Measurements from ENCODE around the gene ISOC1.

Gene ISOC1

DNA sequence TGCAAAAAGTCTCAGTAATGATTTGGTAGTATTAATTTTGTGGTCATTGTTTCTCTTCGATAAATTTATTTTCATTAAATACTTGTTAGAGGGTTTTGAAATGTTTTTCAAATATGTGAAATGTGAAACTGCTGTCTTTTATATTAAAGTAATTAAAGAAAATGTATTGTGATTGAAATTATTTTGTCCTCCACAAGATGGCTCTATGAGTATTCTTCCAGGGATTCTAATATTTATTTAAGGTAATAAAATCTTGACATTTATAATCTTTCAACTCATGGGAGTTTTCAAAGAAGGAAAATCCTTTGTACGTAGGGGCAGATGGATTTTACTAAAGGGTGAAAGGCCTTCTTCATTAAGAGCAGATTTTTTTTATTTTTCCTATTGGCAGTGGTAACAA lies 19.3 kb downstream of the ISOC1 start:
- Histone ChIP-seq H3K9me3 (ENCODE audit: control insufficient read depth, insufficient read depth, low read length) (no peaks in the 10 kb centered on the region), H3K4me2 (ENCODE audit: low read length) (no peak overlapping the region), H3K4me1 (ENCODE audit: control insufficient read depth, low read length) (no peaks in the 10 kb centered on the region), H3K27ac (ENCODE audit: low read depth, low read length) (no peak overlapping the region), H3K27me3 (ENCODE audit: control insufficient read depth, low read length) (no peaks in the 10 kb centered on the region), H4K20me1 (ENCODE audit: control insufficient read depth, insufficient read depth, low read depth, low read length) (no peaks in the 10 kb centered on the region), H3K79me2 (ENCODE audit: control insufficient read depth, low read length) (no peaks in the 10 kb centered on the region), H3K36me3 (ENCODE audit: control insufficient read depth, low read length) (peaks cover 6% of the 10 kb centered on the region; the same call in 1 of the 2 replicates), H3F3A (ENCODE audit: control insufficient read depth, insufficient read depth) (no peaks in the 10 kb centered on the region), H3K4me3 (ENCODE audit: low read length) (no peak overlapping the region), H3K9me2 (replicated peaks; ENCODE audit: control insufficient read depth, low read length) (no peaks in the 10 kb centered on the region)
- TF ChIP-seq, protein P1, sequence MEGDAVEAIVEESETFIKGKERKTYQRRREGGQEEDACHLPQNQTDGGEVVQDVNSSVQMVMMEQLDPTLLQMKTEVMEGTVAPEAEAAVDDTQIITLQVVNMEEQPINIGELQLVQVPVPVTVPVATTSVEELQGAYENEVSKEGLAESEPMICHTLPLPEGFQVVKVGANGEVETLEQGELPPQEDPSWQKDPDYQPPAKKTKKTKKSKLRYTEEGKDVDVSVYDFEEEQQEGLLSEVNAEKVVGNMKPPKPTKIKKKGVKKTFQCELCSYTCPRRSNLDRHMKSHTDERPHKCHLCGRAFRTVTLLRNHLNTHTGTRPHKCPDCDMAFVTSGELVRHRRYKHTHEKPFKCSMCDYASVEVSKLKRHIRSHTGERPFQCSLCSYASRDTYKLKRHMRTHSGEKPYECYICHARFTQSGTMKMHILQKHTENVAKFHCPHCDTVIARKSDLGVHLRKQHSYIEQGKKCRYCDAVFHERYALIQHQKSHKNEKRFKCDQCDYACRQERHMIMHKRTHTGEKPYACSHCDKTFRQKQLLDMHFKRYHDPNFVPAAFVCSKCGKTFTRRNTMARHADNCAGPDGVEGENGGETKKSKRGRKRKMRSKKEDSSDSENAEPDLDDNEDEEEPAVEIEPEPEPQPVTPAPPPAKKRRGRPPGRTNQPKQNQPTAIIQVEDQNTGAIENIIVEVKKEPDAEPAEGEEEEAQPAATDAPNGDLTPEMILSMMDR (IDR thresholded peaks at IDR 0.05; ENCODE audit: low read depth, low read length, poor library complexity, severe bottlenecking) = no peak
- no peak for TF ChIP-seq EZH2phosphoT487 (IDR thresholded peaks at IDR 0.05; ENCODE audit: borderline replicate concordance, low read length)

GRCh38 chr5:129114539-129115193 lies 20.1 kb downstream of the ISOC1 start:
- Histone ChIP-seq H3K79me2 (ENCODE audit: control insufficient read depth, low read length) (no peaks in the 10 kb centered on the region), H3F3A (ENCODE audit: control insufficient read depth, insufficient read depth) (no peaks in the 10 kb centered on the region), H3K9me3 (ENCODE audit: control insufficient read depth, insufficient read depth, low read length) (no peaks in the 10 kb centered on the region), H3K27ac (ENCODE audit: low read depth, low read length) (no peak overlapping the region), H3K4me1 (ENCODE audit: control insufficient read depth, low read length) (no peaks in the 10 kb centered on the region), H3K27me3 (ENCODE audit: control insufficient read depth, low read length) (no peaks in the 10 kb centered on the region), H3K9me2 (replicated peaks; ENCODE audit: control insufficient read depth, low read length) (no peaks in the 10 kb centered on the region), H3K36me3 (ENCODE audit: control insufficient read depth, low read length) (peaks cover 3% of the 10 kb centered on the region; the same call in 1 of the 2 replicates), H4K20me1 (ENCODE audit: control insufficient read depth, insufficient read depth, low read depth, low read length) (no peaks in the 10 kb centered on the region), H3K4me2 (ENCODE audit: low read length) (no peak overlapping the region), H3K4me3 (ENCODE audit: low read length) (no peak overlapping the region)
- TF ChIP-seq EZH2phosphoT487 (IDR thresholded peaks at IDR 0.05; ENCODE audit: borderline replicate concordance, low read length) = no peak
- TF ChIP-seq, protein P1 (IDR thresholded peaks at IDR 0.05; ENCODE audit: low read depth, low read length, poor library complexity, severe bottlenecking) = no peak

DNA sequence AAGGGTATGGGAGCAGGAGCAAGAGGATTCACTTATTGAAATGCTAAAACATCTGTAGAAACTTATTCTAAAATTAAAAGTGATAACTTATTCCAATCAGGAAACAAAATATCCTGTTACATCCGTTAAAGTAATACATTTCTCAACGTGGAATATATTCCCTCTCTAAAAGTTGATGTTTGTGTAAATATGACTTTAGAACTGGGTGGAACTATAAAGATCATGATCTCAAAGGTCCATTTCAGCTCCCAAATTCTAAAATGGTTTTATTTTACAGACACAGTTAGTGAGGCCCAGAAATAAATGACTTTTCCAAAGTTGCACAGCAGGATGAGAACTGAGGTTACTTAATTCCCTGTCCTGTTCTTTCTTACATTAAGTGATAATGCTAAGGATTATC lies 21.1 kb downstream of the ISOC1 start:
- peaks cover under 1% of the 10 kb centered on the region; the same call in 1 of the 2 replicates for H3K36me3 ChIP-seq (ENCODE audit: control insufficient read depth, low read length)
- H3K4me1 ChIP-seq (ENCODE audit: control insufficient read depth, low read length) = no peaks in the 10 kb centered on the region
- no peaks in the 10 kb centered on the region for H3K9me2 ChIP-seq (replicated peaks; ENCODE audit: control insufficient read depth, low read length)
- no peaks in the 10 kb centered on the region for H3K27me3 ChIP-seq (ENCODE audit: control insufficient read depth, low read length)
- H3F3A ChIP-seq (ENCODE audit: control insufficient read depth, insufficient read depth) = no peaks in the 10 kb centered on the region
- H4K20me1 ChIP-seq (ENCODE audit: control insufficient read depth, insufficient read depth, low read depth, low read length) = no peaks in the 10 kb centered on the region
- H3K27ac ChIP-seq (ENCODE audit: low read depth, low read length) = no peak overlapping the region
- H3K79me2 ChIP-seq (ENCODE audit: control insufficient read depth, low read length) = no peaks in the 10 kb centered on the region
- no peak for TF ChIP-seq EZH2phosphoT487 (IDR thresholded peaks at IDR 0.05; ENCODE audit: borderline replicate concordance, low read length)
- TF ChIP-seq, protein P1 (IDR thresholded peaks at IDR 0.05; ENCODE audit: low read depth, low read length, poor library complexity, severe bottlenecking) = no peak
- H3K9me3 ChIP-seq (ENCODE audit: control insufficient read depth, insufficient read depth, low read length) = no peaks in the 10 kb centered on the region
- H3K4me3 ChIP-seq (ENCODE audit: low read length) = no peak overlapping the region
- H3K4me2 ChIP-seq (ENCODE audit: low read length) = no peak overlapping the region

Measured in DOHH2 (cell line).